ENCODE results near the gene DRAM1. TPM values are rescaled to one million over a fixed set of nuclear protein-coding genes. Genes with fewer than 3 reads are reported as not detected.

DRAM1 gene
- total and polyA plus RNA-seq, 2 of the 4 experiments (the other 2 are of a cell fraction), result 20.0 to 27.2 TPM

GRCh38 chr12:101919447-101919846 lies 42.1 kb downstream of the DRAM1 start:
- dilution Hi-C loops (cut with HindIII; ENCODE audit: low sequenced_read_pairs, unreplicated experiment), result no loop called here
- H4K20me1 ChIP-seq (ENCODE audit: insufficient read depth, low read length), result no peaks in the 10 kb centered on the region; the same call in 1 of the 2 replicates
- TF ChIP-seq FOS (IDR thresholded peaks at IDR 0.05; ENCODE audit: low read depth, low read length) (no peak), CHD1 (IDR thresholded peaks at IDR 0.05; ENCODE audit: low read depth, low read length) (no peak)
- in situ Hi-C loops (cut with MboI; ENCODE audit: low sequenced_read_pairs), result no loop called here
- peak overlapping the region; percentile 25; the same call in 1 of the 3 replicates for H2BK15ac ChIP-seq (ENCODE audit: low read depth, low read length)
- BruUV-seq (replicated peaks), result no TSS peak
- peak overlapping the region; percentile 85; the same call in 1 of the 2 replicates for H2AK5ac ChIP-seq (ENCODE audit: low read depth, low read length)
- peaks cover 14% of the 10 kb centered on the region for H3K36me3 ChIP-seq (ENCODE audit: control insufficient read depth, insufficient read depth, low read length)
- H3K79me1 ChIP-seq (ENCODE audit: low read depth in 1 of 2, low read length in 2 of 2), result peaks cover 3 to 27% of the 10 kb centered on the region in 2 experiments; a peak in 2 of 4 replicates
- ATAC-seq (ENCODE audit: low read depth), result no peak
- ChIA-PET POLR2A (ENCODE audit: unreplicated experiment) (interaction anchor here (0.5 to 0.6 kb wide), 2 partner anchors 16 to 23 kb away, joined by 3 read pairs; no protein-coding TSS in a partner anchor), CTCF (interaction anchor here (0.5 kb wide), 1 partner anchor 35 kb away, joined by 4 read pairs; no protein-coding TSS in a partner anchor)
- peak overlapping the region; percentile 95 for H3K18ac ChIP-seq (ENCODE audit: low read depth, low read length)
- H3K56ac ChIP-seq (ENCODE audit: extremely low read depth, insufficient read depth, low read length), result no peak overlapping the region
- peak overlapping the region; percentile 57; the same call in 1 of the 2 replicates for H3K14ac ChIP-seq (replicated peaks; ENCODE audit: low read depth, low read length)
- H3K4ac ChIP-seq (ENCODE audit: low read depth, low read length), result peak overlapping the region; percentile 52; the same call in 1 of the 2 replicates
- peak; percentile 51 for DNase-seq
- H3K9ac ChIP-seq (ENCODE audit: low read depth, low read length), result no peak overlapping the region
- intact Hi-C loops (cut with micrococcal nuclease), result loop anchor here (5.0 kb wide), 1 partner anchor 147 kb away; no protein-coding TSS in a partner anchor
- H2BK5ac ChIP-seq (ENCODE audit: low read depth, low read length, poor library complexity, severe bottlenecking), result peak overlapping the region; percentile 78
- H2AK9ac ChIP-seq (replicated peaks; ENCODE audit: low read depth, low read length, poor library complexity), result no peak overlapping the region
- peaks cover 12% of the 10 kb centered on the region for H3K9me1 ChIP-seq (ENCODE audit: insufficient read depth, low read length)
- 100% methylated on average over 1 of the region's 3 CpGs; no CpG with 5 or more reads in 1 of the 2 experiments for WGBS, 2 experiments (ENCODE audit: extremely low coverage in 2 of 2, insufficient read length in 1 of 2)
- peak overlapping the region; percentile 63; the same call in 1 of the 2 replicates for H2BK20ac ChIP-seq (ENCODE audit: low read depth, low read length)
- H3K27me3 ChIP-seq (ENCODE audit: control insufficient read depth, insufficient read depth, low read length), result no peaks in the 10 kb centered on the region
- no peaks in the 10 kb centered on the region for H3K9me3 ChIP-seq (ENCODE audit: control insufficient read depth, insufficient read depth, low read length)
- H2BK120ac ChIP-seq (ENCODE audit: low read depth, low read length), result peak overlapping the region; percentile 65; the same call in 1 of the 2 replicates
- no peak overlapping the region for H2AFZ ChIP-seq (replicated peaks; ENCODE audit: low read length, poor library complexity)
- peaks cover 12% of the 10 kb centered on the region for H3K4me1 ChIP-seq (ENCODE audit: control insufficient read depth, insufficient read depth, low read length)
- H4K91ac ChIP-seq (ENCODE audit: insufficient read depth, low read depth, low read length), result 0 out of 2 replicates have a peak overlapping the region, but pooled peaks have one; percentile 35
- peak overlapping the region; percentile 83; the same call in 1 of the 2 replicates for H3K27ac ChIP-seq (ENCODE audit: insufficient read depth, low read length)
- no peak overlapping the region; the same call in 1 of the 2 replicates for H3K4me2 ChIP-seq (ENCODE audit: low read depth, low read length)
- no peak overlapping the region for H3K4me3 ChIP-seq (ENCODE audit: insufficient read depth, low read depth, low read length)
- peak overlapping the region; percentile 73; the same call in 1 of the 2 replicates for H4K5ac ChIP-seq (ENCODE audit: low read depth, low read length)
- H4K8ac ChIP-seq (ENCODE audit: low read depth in 2 of 2, low read length in 2 of 2), result peak overlapping the region in 1 of 2 experiments; percentile 62; a peak in 1 of 4 replicates
- no peak overlapping the region; the same call in 1 of the 2 replicates for H3K23ac ChIP-seq (ENCODE audit: low read depth, low read length)

All from IMR-90 (cell line).